Neural cell (in vitro differentiated cells): ENCODE results near the gene VSIG4.

Source experiments
- EP300 ChIP-seq: fragments of 450-650 bp; conservative IDR thresholded peaks from 2 replicates; pipeline ENCODE4 v1.6.1; 2014; ENCODE audit warnings: antibody characterized with exemption, mild to moderate bottlenecking, moderate library complexity; ENCODE audit not compliant: poor library complexity, severe bottlenecking
- EZH2 ChIP-seq: fragments of 200-600, 300-800 bp; shearing (Covaris generic), sonication (generic); IDR thresholded peaks from 2 replicates; pipeline ENCODE4 v1.6.1; 2014; ENCODE audit warnings: antibody characterized with exemption, low read length, borderline replicate concordance, mild to moderate bottlenecking; ENCODE audit not compliant: insufficient read depth, poor library complexity, severe bottlenecking
- MXI1 ChIP-seq: fragments of 450-650 bp; conservative IDR thresholded peaks from 2 replicates; pipeline ENCODE4 v1.6.1; 2014; ENCODE audit warnings: antibody characterized with exemption, mild to moderate bottlenecking; ENCODE audit not compliant: poor library complexity, severe bottlenecking
- POLR2AphosphoS5 ChIP-seq: IDR thresholded peaks from 2 replicates; pipeline ENCODE4 v1.6.1; 2012
- RAD21 ChIP-seq: fragments of 450-650 bp; conservative IDR thresholded peaks from 2 replicates; pipeline ENCODE4 v1.6.1; 2014; ENCODE audit warnings: antibody characterized with exemption, mild to moderate bottlenecking, moderate library complexity
- SMC3 ChIP-seq: fragments of 450-650 bp; conservative IDR thresholded peaks from 2 replicates; pipeline ENCODE4 v1.6.1; 2014; ENCODE audit warnings: antibody characterized with exemption, mild to moderate bottlenecking, moderate library complexity; ENCODE audit not compliant: poor library complexity
- TAF1 ChIP-seq: IDR thresholded peaks from 2 replicates; pipeline ENCODE4 v1.6.1; 2012; ENCODE audit warnings: low read depth
- TF ChIP-seq, protein P1 (sequence below): fragments of 450-650 bp; IDR thresholded peaks from 2 replicates; pipeline ENCODE4 v1.5.1; 2014; ENCODE audit warnings: antibody characterized with exemption, mild to moderate bottlenecking, moderate library complexity; ENCODE audit not compliant: poor library complexity, severe bottlenecking
- TF ChIP-seq, protein P2 (sequence below): IDR thresholded peaks from 2 replicates; pipeline ENCODE4 v1.6.1; 2012; ENCODE audit warnings: borderline replicate concordance

- TF ChIP-seq, protein P1, sequence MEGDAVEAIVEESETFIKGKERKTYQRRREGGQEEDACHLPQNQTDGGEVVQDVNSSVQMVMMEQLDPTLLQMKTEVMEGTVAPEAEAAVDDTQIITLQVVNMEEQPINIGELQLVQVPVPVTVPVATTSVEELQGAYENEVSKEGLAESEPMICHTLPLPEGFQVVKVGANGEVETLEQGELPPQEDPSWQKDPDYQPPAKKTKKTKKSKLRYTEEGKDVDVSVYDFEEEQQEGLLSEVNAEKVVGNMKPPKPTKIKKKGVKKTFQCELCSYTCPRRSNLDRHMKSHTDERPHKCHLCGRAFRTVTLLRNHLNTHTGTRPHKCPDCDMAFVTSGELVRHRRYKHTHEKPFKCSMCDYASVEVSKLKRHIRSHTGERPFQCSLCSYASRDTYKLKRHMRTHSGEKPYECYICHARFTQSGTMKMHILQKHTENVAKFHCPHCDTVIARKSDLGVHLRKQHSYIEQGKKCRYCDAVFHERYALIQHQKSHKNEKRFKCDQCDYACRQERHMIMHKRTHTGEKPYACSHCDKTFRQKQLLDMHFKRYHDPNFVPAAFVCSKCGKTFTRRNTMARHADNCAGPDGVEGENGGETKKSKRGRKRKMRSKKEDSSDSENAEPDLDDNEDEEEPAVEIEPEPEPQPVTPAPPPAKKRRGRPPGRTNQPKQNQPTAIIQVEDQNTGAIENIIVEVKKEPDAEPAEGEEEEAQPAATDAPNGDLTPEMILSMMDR: no peak
- TF ChIP-seq, protein P2, sequence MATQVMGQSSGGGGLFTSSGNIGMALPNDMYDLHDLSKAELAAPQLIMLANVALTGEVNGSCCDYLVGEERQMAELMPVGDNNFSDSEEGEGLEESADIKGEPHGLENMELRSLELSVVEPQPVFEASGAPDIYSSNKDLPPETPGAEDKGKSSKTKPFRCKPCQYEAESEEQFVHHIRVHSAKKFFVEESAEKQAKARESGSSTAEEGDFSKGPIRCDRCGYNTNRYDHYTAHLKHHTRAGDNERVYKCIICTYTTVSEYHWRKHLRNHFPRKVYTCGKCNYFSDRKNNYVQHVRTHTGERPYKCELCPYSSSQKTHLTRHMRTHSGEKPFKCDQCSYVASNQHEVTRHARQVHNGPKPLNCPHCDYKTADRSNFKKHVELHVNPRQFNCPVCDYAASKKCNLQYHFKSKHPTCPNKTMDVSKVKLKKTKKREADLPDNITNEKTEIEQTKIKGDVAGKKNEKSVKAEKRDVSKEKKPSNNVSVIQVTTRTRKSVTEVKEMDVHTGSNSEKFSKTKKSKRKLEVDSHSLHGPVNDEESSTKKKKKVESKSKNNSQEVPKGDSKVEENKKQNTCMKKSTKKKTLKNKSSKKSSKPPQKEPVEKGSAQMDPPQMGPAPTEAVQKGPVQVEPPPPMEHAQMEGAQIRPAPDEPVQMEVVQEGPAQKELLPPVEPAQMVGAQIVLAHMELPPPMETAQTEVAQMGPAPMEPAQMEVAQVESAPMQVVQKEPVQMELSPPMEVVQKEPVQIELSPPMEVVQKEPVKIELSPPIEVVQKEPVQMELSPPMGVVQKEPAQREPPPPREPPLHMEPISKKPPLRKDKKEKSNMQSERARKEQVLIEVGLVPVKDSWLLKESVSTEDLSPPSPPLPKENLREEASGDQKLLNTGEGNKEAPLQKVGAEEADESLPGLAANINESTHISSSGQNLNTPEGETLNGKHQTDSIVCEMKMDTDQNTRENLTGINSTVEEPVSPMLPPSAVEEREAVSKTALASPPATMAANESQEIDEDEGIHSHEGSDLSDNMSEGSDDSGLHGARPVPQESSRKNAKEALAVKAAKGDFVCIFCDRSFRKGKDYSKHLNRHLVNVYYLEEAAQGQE: no peak
- TF ChIP-seq EP300 (no peak), POLR2AphosphoS5 (no peak), EZH2 (no peak), MXI1 (no peak), RAD21 (no peak), TAF1 (no peak), SMC3 (no peak)
Observed at GRCh38 chrX:66019974-66020373, 19.9 kb downstream of the VSIG4 start.
